ENCODE measurements around the gene NGEF. TPM values are rescaled to one million over a fixed set of nuclear protein-coding genes. Genes with fewer than 3 reads are reported as not detected.

Gene NGEF
- polyA plus RNA-seq, 1 of the 3 experiments (the other 2 are of a cell fraction) = 1.4 TPM

- no peaks in the 10 kb centered on the region for H3K79me2 ChIP-seq (ENCODE audit: insufficient read depth)
- no peak overlapping the region for H3K9ac ChIP-seq
- no peaks in the 10 kb centered on the region for H4K20me1 ChIP-seq (ENCODE audit: insufficient read depth)
- no peak overlapping the region for H2AFZ ChIP-seq (ENCODE audit: low read depth)
- DNase-seq = no peak
- ChIA-PET POLR2A (no interaction called here), CTCF (no interaction called here)
- no peaks in the 10 kb centered on the region for H3K9me2 ChIP-seq
- no peaks in the 10 kb centered on the region for H3K36me3 ChIP-seq (replicated peaks in 1 of 2; ENCODE audit: control insufficient read depth in 1 of 2, insufficient read depth in 2 of 2, low read length in 1 of 2)
- H3K9me3 ChIP-seq = no peaks in the 10 kb centered on the region
- no peak overlapping the region for H3K4me3 ChIP-seq (ENCODE audit: low read depth in 2 of 2, low read length in 1 of 2)
- WGBS (ENCODE audit: low lambda C conversion rate) = 93% methylated on average over 7 of the region's 8 CpGs
- H3K4me1 ChIP-seq (ENCODE audit: control insufficient read depth in 1 of 2, insufficient read depth in 2 of 2, low read depth in 1 of 2, low read length in 1 of 2) = no peaks in the 10 kb centered on the region
- no peaks in the 10 kb centered on the region for H3F3A ChIP-seq (replicated peaks; ENCODE audit: insufficient read depth)
- no peak overlapping the region for H3K27ac ChIP-seq (ENCODE audit: low read depth in 2 of 2, low read length in 1 of 2)
- no peak overlapping the region for H3K4me2 ChIP-seq
- 0 out of 2 replicates have a peak, but pooled peaks cover 5% of the 10 kb centered on the region for H3K27me3 ChIP-seq (ENCODE audit: insufficient read depth)
- TF ChIP-seq MAX (IDR thresholded peaks at IDR 0.05; ENCODE audit: low read depth) (no peak), MXI1 (IDR thresholded peaks at IDR 0.05; ENCODE audit: low read depth, low read length) (no peak), YY1 (IDR thresholded peaks at IDR 0.05; ENCODE audit: low read depth) (no peak), NFIC (IDR thresholded peaks at IDR 0.05; ENCODE audit: borderline replicate concordance) (no peak)
These were observed 62.3 kb downstream of the NGEF start for GRCh38 chr2:232950751-232951150.

- H3K27ac ChIP-seq (ENCODE audit: low read depth in 2 of 2, low read length in 1 of 2) = no peak overlapping the region
- ChIA-PET POLR2A (no interaction called here), CTCF (no interaction called here)
- H3F3A ChIP-seq (replicated peaks; ENCODE audit: insufficient read depth) = no peaks in the 10 kb centered on the region
- DNase-seq = no peak
- 89% methylated on average over 4 of the region's 4 CpGs for WGBS (ENCODE audit: low lambda C conversion rate)
- H4K20me1 ChIP-seq (ENCODE audit: insufficient read depth) = no peaks in the 10 kb centered on the region
- no peaks in the 10 kb centered on the region for H3K27me3 ChIP-seq (ENCODE audit: insufficient read depth)
- TF ChIP-seq ELF1 (IDR thresholded peaks at IDR 0.05) = no peak
- TF ChIP-seq MEF2A (IDR thresholded peaks at IDR 0.05; ENCODE audit: borderline replicate concordance, low read depth) = no peak
- TF ChIP-seq GABPA (IDR thresholded peaks at IDR 0.05; ENCODE audit: low read depth) = no peak
- TF ChIP-seq TCF12 (IDR thresholded peaks at IDR 0.05) = no peak
- no peak for TF ChIP-seq RCOR1 (IDR thresholded peaks at IDR 0.05; ENCODE audit: low read length)
- no peak for TF ChIP-seq CHD2 (IDR thresholded peaks at IDR 0.05; ENCODE audit: low read length, partially characterized antibody)
- no peak for TF ChIP-seq PBX3 (IDR thresholded peaks at IDR 0.05)
- no peak for TF ChIP-seq JUND (IDR thresholded peaks at IDR 0.05)
- TF ChIP-seq USF1 (IDR thresholded peaks at IDR 0.05; ENCODE audit: borderline replicate concordance, low read depth) = no peak
- TF ChIP-seq SMC3 (IDR thresholded peaks at IDR 0.05; ENCODE audit: low read depth, low read length) = no peak
- no peak for TF ChIP-seq GATA2 (CRISPR knock-in tag; IDR thresholded peaks at IDR 0.05)
- no peak for TF ChIP-seq RAD21 (IDR thresholded peaks at IDR 0.05; ENCODE audit: low read length)
- H3K9ac ChIP-seq = no peak overlapping the region
- no peak overlapping the region for H3K4me2 ChIP-seq
- H3K9me3 ChIP-seq = no peaks in the 10 kb centered on the region
- H3K4me3 ChIP-seq (ENCODE audit: low read depth in 2 of 2, low read length in 1 of 2) = no peak overlapping the region
- no peaks in the 10 kb centered on the region for H3K9me2 ChIP-seq
- no peaks in the 10 kb centered on the region for H3K36me3 ChIP-seq (replicated peaks in 1 of 2; ENCODE audit: control insufficient read depth in 1 of 2, insufficient read depth in 2 of 2, low read length in 1 of 2)
- no peak overlapping the region for H2AFZ ChIP-seq (ENCODE audit: low read depth)
- no peaks in the 10 kb centered on the region for H3K79me2 ChIP-seq (ENCODE audit: insufficient read depth)
- no peaks in the 10 kb centered on the region for H3K4me1 ChIP-seq (ENCODE audit: control insufficient read depth in 1 of 2, insufficient read depth in 2 of 2, low read depth in 1 of 2, low read length in 1 of 2)
These were observed 64.0 kb downstream of the NGEF start for GRCh38 chr2:232949016-232949415.
